Peyer's patch (tissue), 4 donors: ENCODE results near the gene RIPK4.

Source experiments
- CTCF ChIP-seq, 6 experiments: fragments of 450-650 bp in 4 of 6; fragments of 200-600 bp in 2 of 6; sonication (generic) in 1 of 6; IDR thresholded peaks; one replicate each; pipeline ENCODE4 v1.5.1; 2017 to 2019; ENCODE audit warnings: antibody characterized with exemption in 6 of 6, mild to moderate bottlenecking in 3 of 6, moderate library complexity in 1 of 6
- POLR2A ChIP-seq, 2 donors: fragments of 450-650 bp; IDR thresholded peaks; one replicate each; pipeline ENCODE4 v1.5.1; 2017; ENCODE audit warnings: antibody characterized with exemption in 2 of 2, mild to moderate bottlenecking in 2 of 2, moderate library complexity in 2 of 2

- TF ChIP-seq CTCF (IDR thresholded peaks at IDR 0.05) (no peak), POLR2A (IDR thresholded peaks at IDR 0.05) (no peak)
These were observed 54.1 kb downstream of the RIPK4 start for GRCh38 chr21:41712730-41713129.
